D721Med (cell line): ENCODE results near the gene CTNS.

Experiments used
- DNase-seq: peaks from one replicate; pipeline ENCODE4 v3.0.0; 2011; ENCODE audit warnings: low spot score; ENCODE audit not compliant: insufficient read length
- FAIRE-seq: peaks from 2 replicates; lab custom pipeline; 2011; peaks lifted over from hg19 to GRCh38; lab: Jason Lieb, UNC
- CTCF ChIP-seq: IDR thresholded peaks from 2 replicates; pipeline ENCODE4 v1.5.1; 2012; ENCODE audit warnings: mild to moderate bottlenecking, control low read depth; ENCODE audit not compliant: insufficient read depth; ENCODE audit errors: missing control alignments

Gene CTNS

GRCh38 chr17:3692346-3692745, 55.8 kb downstream of the CTNS start:
- FAIRE-seq = no peak
- no peak for DNase-seq
- no peak for TF ChIP-seq CTCF

- DNase-seq = no peak
- FAIRE-seq = no peak
- no peak for TF ChIP-seq CTCF
Measured at GRCh38 chr17:3693141-3693540, 56.6 kb downstream of the CTNS start.

GRCh38 chr17:3693829-3694231, 57.3 kb downstream of the CTNS start:
- DNase-seq (no peak), FAIRE-seq (no peak)
- TF ChIP-seq CTCF = no peak

- DNase-seq = no peak
- no peak for FAIRE-seq
- TF ChIP-seq CTCF = no peak
Measured at GRCh38 chr17:3695129-3695722, 58.7 kb downstream of the CTNS start.

GRCh38 chr17:3695723-3696411, 59.3 kb downstream of the CTNS start, which contains the start of gene P2RX5:
Gene P2RX5, minus strand, starts transcription at chr17:3696155. Its CDS starts 150 bp downstream, at chr17:3696005.
- FAIRE-seq (no peak), DNase-seq (no peak)
- TF ChIP-seq CTCF = no peak

GRCh38 chr17:3697103-3697476, 60.5 kb downstream of the CTNS start:
- no peak for DNase-seq
- TF ChIP-seq CTCF = no peak
- FAIRE-seq = no peak

GRCh38 chr17:3698139-3698538, 61.6 kb downstream of the CTNS start:
- FAIRE-seq (no peak), DNase-seq (no peak)
- no peak for TF ChIP-seq CTCF
